GM18507 (cell line): ENCODE results near the gene DAB2IP.

Experiments used
- DNase-seq: peaks from one replicate; pipeline ENCODE4 v3.0.0; 2011; ENCODE audit warnings: low read depth; ENCODE audit not compliant: insufficient read length; ENCODE audit errors: extremely low spot score
- FAIRE-seq: peaks from 2 replicates; lab custom pipeline; 2011; peaks lifted over from hg19 to GRCh38; lab: Jason Lieb, UNC

The DAB2IP gene

DNA sequence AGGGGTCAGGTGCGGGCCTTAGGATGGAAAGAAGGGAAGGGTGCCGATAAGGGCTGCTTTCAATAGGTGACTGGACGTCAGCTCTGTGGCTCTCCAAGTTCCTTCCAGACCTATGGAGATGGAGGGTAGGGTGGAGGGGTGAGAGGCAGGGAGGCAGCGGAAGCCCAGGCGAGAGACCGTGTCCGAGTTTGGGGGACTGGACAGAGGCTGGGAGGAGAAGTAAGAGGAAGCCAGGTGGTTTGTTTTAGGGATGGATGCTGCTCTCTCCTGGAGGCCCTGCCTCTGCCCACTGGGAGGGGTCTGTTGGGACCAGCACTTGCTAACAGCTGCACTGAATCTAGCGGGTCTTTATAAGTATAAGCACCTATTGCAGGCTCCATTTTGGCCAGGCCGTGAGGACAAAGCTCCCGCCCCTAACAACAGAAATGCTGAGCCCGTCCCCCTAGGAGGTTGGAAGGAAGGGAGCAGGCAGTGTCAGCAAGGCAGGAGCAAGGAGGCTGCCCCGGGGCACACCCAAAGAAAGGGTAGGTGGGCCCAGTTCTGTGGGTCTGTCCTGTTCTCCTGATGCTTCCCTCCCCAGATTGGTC is 167.5 kb downstream of the DAB2IP start:
- FAIRE-seq (no peak), DNase-seq (no peak)

DNA sequence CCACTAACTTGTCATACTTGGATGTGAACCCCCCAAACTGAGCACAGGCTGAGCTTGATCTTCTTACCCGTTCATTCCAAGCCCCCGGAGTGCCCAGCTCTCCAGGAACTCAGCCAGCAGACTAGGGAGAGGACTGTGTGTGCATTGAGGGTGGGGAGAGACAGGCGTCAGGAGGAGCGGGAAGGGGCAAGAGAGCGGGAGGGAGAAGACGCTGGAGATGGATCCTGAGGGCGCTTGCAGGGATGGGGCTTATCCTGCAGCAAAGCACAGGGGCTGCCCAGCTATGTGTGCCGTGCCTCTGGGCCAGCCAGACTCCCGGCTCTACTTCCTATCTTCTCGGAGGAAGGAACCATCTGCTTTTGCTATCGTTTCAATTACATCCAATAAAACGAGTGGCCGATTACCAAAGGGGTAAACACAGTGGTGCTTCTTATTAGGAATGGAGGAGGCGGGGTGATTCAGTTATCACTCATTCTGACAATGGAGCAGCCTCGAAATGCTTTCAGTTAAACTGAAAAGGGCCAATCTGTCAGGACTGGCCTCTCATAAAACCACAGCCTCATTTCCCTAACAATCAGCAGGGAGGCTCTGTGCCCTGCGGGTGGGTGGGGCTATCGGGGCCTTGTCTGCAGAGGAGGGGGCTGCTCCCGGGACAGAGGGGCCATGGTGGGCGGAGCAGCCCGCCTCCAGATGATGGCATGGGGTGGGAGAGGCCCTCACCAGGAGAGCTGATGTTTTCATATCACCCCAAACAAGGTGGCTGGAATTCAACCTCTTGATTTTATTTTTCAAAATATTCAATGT is 168.2 kb downstream of the DAB2IP start:
- DNase-seq (no peak), FAIRE-seq (no peak)

DNA sequence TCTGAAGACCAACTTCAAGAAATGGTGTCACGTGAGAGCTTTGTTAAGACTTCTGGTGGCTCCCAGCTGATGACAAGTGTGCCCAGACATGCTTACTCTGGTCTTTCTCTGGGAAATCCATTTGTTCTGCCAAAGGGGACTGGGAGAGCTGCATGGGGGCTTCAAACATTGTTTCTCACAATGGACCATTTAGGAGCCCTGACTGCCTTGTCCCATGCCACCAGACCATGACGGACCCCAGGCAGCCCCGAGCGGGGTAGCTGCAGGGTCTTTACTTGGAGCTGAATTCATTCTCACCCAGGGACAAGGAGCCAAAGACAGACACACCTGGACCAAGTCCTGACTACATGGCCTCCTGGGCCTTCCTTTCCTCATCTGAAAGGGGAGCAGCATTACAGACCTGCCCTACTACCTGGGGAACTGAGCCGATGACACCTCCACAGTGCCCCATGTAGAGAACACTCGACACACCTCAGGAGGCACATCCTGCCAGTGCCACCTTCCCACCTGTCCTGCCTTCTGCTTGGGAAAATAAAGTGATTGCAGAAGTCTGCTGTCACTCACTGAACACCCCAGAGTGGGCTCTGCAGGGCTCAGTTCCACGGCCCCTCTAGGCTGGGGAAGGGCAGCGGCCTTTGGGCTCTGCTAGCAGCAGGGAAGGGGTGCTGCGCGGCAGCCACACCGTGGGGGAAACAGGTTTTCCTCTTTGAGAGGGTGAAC is 169.0 kb downstream of the DAB2IP start:
- DNase-seq, result no peak
- no peak for FAIRE-seq

DNA sequence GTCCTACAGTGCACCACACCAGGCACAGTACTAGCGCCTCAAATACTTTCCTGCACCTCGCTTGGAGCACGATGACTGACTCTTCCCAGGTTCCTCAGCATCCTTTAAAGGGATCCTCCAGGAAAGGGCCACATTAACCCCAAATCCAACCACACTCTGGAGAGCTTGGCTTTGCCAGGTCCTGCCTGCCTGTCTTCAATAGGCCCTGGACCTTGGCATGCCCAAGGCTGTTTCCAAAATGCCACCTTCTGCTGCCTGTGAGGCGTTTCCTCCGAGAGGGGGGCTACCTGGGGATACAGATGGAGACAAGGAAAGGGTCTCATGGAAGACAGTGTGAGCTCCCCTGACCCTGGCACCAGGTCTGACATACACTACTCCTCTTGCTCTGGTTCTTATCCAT is 169.9 kb downstream of the DAB2IP start:
- DNase-seq (no peak), FAIRE-seq (no peak)

DNA sequence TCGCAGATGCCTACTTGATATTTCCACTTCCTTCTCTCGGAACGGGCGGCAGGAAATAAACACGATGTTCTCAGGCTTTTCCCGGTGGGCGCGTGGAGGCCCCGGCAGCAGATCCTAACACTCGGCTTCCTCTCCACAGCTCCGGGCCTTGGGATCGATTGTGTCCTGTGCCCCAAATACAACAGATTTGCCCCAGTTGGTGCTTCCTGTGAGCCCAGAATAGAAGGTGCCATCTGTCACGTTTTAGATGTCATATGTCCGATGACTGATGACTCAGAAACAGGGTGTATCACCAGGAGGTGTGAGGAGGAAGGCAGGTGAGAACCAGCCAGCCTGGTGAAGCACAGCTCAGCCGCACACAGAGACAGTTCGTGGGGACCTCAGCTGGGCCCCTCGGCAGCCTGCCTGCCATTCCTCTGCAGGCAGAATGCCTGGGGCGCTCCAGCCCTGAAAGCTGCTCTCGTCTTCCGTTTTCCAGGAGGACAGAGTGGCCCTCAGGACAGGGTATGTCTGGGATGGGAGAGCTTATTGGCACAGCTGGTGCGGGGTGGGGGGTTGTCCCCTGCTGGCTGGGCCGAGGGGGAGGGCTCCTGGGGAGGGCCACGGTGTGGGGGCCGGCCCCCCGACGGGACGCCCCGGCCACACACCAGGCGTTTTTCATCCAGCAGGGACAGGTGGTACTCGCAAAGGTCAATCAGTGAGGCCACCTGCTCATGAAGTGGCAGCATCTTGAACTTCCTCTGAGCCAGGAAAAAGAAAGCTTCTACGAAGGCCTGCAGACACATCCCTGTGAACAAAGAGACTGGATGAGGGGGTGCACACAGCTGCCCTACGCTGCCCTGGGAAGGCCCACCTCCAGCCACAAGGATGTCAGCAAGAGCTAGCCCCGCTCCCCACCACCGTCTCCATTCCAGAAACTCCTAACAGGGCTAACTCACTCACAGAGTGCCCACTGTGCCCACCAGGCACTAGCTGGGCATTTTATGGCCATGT is 171.0 kb downstream of the DAB2IP start:
- DNase-seq (no peak), FAIRE-seq (no peak)

DNA sequence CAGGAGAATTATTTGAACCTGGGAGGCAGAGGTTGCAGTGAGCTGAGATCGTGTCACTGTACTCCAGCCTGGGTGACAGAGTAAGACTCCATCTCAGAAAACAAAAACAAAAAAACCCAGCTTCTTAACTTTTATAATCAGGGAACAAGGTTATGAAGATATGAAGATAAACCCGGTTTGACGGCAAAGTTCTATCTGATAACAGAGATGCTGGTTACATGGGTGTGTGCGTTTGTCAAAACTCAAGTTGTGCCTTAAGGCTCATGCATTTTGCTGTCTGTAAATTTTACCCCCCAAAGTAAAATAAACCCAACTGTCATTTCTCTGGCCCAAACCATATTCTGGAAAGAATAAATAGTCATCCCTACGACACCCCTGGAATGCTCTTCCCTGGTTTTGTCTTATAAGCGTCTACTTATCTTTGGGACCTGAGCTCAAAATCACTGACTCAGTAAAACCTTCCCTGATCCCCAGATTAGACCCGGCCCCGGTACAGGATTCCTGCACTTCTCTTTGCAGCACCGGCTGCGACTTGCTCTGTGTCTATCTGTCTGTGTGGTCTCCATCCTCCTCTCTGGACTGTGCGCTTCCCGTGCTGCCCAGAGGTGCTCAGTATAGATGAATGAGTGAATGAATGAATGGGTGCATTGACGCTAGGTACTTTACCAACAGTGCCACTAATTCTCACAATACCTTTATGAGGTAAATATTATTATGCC is 172.2 kb downstream of the DAB2IP start:
- no peak for FAIRE-seq
- DNase-seq, result no peak

DNA sequence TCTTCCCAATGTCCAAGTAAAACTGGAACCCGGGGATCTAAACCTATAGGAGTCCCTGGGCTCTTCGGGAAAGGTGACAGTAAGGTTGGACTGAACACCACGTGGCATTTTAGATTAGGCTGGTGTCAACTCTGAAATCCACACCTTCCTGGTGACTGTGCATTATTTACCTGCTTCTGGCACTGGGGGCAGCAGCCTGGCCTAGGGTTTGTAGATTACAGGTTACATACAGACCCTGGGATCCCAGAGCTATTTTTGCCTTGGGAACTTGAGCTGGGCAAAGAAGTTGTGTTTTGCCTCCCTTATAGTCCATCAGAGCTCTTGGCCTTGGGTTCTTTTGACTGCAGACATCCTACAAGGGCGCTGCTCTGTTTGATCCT is 173.2 kb downstream of the DAB2IP start:
- no peak for DNase-seq
- no peak for FAIRE-seq

DNA sequence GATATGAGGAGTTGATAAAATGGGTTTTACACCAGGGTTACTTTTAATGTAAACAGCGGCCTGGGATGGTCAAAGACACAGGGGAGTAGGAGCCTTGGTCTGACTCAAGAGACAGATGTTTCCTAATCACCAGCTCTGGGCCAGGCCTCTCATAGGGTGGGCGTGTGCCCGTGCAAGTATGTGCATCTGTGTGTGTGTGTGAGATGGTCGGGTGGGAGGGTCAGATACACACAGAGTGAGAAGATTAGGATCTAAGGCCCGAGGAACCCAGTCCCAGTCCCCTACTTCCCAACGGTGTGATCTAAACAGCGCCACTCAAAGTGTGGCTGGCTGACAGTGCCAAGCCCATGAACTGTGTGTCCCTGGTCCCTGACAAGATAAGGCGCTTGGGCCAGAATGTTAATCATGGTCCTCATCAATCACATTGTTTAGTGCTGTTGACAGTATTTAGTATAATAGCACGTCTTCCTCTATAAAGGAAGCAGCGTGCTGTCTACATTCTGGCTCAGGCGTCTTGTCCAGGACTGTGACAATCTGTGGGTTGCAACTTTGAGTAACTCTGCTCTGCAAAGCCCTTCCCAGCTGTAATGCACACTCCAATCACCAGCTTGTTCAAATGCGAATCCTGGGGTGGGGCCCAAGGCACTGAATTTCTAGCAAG is 173.7 kb downstream of the DAB2IP start:
- FAIRE-seq (no peak), DNase-seq (no peak)

DNA sequence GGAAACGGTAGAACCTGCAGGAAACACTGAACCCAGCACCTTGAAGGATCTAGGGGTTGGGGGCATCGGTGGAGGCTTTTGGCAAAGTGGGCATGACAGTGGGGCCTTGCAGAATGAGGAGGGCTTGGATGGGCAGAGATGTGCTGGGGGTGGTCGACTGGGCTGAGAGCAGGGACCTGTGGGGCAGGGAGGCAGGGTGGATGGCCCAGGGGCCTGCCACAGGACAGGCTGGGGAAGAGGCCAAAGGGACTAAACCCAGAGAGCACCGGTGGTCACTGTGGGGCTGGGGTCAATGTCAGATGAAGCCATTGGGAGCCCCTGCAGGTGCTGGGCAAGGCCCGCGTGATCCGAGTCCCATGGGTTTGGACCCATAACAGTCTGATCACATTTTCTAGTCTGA is 175.3 kb downstream of the DAB2IP start:
- FAIRE-seq (no peak), DNase-seq (no peak)

DNA sequence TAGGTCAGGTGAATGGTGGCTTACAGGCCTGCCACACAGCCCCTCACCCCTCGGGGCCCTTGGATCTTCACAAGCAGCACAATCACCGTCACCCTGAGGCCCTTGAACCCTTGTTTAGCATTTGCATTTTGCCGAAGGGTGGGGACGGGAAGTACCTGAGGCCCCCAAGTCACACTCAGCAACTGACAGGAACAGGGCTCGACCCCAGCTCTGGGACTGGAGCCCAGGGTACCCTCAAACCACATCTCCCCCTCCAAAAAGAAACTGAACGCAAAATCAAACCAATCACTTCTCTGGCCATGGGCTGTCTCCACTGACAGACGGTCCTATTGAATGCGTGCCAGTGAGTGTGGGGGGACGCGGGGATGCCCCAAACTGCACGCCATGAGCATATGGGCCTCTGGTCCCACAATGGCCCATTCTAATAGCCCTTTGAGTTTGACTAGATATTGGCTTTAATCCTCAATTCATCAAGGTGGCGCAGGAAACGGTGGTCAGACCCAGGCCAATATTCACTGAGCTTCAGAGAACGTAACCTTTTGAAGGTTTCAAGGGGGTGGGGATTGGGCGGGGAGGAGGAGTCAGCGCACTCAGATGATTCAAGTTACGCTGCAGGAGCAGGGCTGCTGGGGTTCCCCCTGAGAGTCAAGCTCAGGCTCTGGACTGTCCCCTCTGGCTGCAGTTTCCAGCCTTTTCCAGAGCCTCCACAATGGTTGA is 176.0 kb downstream of the DAB2IP start:
- FAIRE-seq, result no peak

DNA sequence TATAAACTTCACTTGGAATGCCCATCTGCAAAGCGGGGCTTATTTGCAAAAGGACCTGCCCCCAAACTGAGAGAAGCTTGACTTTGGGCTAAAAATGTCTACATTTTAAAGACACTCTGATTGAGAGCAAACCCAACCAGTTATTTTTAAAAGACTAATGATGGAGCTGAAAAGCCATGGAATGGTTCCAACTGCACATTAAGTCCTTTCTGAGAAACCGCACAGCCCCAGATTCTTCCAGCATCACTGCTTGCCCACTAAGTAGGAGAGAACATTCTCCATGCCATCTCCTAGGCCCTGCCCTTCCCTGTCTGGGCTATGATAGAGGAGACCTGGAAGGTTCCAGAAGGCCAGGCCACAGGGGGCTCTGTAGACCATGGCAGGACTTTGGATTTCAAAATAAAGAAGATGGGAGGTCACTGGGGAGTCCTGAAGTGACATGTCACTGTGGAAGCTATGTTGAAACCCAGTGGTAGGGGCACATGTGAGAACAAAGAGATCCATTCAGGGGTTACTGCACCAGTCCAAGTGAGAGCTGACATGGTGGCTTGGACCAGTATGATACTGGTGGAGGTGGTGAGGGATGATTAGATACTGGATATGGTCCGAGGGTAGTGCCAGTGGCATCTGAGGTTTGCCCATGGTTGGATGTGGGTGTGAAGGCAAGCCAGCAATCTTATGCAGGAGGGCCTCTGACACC is 179.2 kb downstream of the DAB2IP start:
- FAIRE-seq (no peak), DNase-seq (no peak)

More for the DNA sequence above, 176.0 kb downstream of the DAB2IP start:
- no peak for DNase-seq

DNA sequence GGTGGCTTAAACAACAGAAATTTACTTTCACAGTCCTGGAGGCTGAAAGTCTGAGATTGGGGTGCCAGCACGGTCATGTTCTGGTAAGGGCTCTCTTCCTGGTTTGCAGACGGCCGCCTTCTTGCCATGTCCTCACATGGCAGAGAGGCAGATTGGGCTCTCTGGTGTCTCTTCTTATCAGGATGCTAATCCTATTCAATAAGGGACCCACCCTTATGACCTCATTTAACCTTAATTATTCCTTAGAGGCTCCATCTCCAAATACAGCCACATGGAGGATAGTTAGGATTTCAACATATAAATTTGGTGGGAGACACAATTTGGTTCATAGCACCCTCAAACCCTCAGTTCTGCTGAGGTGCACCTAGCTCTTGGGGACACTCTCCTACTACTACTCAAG is 180.4 kb downstream of the DAB2IP start:
- FAIRE-seq (no peak), DNase-seq (no peak)

DNA sequence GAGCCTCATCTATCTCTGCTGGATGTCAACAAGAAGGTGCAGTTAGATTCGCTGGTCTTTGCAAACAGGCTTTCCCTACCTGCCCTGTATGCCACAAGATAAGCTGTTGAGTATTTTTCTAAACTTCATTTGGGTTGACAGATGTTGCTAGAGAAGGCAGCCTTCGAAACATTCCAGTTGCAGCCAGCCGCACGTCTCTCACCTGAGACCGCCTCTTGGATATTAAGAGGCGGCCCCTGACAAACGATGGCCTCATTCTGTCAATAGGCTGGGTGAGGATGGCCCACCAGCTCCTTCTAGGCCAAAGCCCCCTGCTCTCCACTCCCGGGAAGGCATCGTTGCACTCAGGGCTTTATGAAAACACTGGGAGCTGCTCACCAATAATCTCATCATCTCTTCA is 181.6 kb downstream of the DAB2IP start:
- DNase-seq, result no peak
- no peak for FAIRE-seq
